ENCODE results near the gene LPP.
A peak's percentile ranks its signal among the peaks of the same experiment; 100 is the strongest.

Gene LPP

DNA sequence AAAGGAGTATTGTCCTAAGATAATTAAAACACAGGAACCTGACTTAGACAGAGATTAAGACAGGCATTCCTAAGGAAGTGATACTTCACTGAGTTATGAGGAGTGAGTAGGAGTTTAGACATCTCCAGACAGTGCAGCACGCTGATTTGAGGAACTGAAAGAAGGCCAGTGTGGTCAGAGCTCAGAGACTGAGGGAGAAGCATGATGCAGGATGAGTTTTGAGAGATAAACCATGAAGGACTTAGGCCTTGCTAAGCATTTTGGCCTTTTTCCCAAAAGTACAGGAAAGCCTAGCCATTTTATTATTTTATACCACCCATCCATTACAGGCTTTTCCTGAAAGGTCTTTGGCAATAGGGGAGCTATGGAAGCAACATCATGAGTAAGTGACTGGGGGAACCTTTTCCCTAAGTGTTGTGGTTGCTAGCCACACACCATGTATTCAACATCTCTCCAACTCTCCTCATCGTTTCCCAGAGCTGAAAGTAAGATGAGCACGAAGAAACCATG, 642.2 kb downstream of the LPP start:
- Histone ChIP-seq H3K9me3 (ENCODE audit: control insufficient read depth, insufficient read depth, low read length) (no peaks in the 10 kb centered on the region), H3K4me2 (ENCODE audit: low read length) (peak overlapping the region; percentile 72), H3K9me2 (replicated peaks; ENCODE audit: control insufficient read depth, low read length) (no peaks in the 10 kb centered on the region), H3K36me3 (ENCODE audit: control insufficient read depth, low read length) (peaks cover 5% of the 10 kb centered on the region; the same call in 1 of the 2 replicates), H4K20me1 (ENCODE audit: control insufficient read depth, insufficient read depth, low read depth, low read length) (no peaks in the 10 kb centered on the region), H3F3A (ENCODE audit: control insufficient read depth, insufficient read depth) (peaks cover 25% of the 10 kb centered on the region), H3K4me3 (ENCODE audit: low read length) (peak overlapping the region; percentile 52), H3K27ac (ENCODE audit: low read depth, low read length) (peak overlapping the region; percentile 81), H3K27me3 (ENCODE audit: control insufficient read depth, low read length) (no peaks in the 10 kb centered on the region), H3K79me2 (ENCODE audit: control insufficient read depth, low read length) (no peaks in the 10 kb centered on the region), H3K4me1 (ENCODE audit: control insufficient read depth, low read length) (peaks cover 74% of the 10 kb centered on the region)
- TF ChIP-seq EZH2phosphoT487 (IDR thresholded peaks at IDR 0.05; ENCODE audit: borderline replicate concordance, low read length) (no peak), CTCF (IDR thresholded peaks at IDR 0.05; ENCODE audit: low read depth, low read length, poor library complexity, severe bottlenecking) (no peak)

GRCh38 chr3:188797045-188797444, 643.1 kb downstream of the LPP start:
- Histone ChIP-seq H3K4me1 (ENCODE audit: control insufficient read depth, low read length) (peaks cover 65% of the 10 kb centered on the region), H4K20me1 (ENCODE audit: control insufficient read depth, insufficient read depth, low read depth, low read length) (no peaks in the 10 kb centered on the region), H3K9me2 (replicated peaks; ENCODE audit: control insufficient read depth, low read length) (no peaks in the 10 kb centered on the region), H3K36me3 (ENCODE audit: control insufficient read depth, low read length) (peaks cover 5% of the 10 kb centered on the region; the same call in 1 of the 2 replicates), H3K9me3 (ENCODE audit: control insufficient read depth, insufficient read depth, low read length) (no peaks in the 10 kb centered on the region), H3K79me2 (ENCODE audit: control insufficient read depth, low read length) (no peaks in the 10 kb centered on the region), H3K4me2 (ENCODE audit: low read length) (peak overlapping the region; percentile 72), H3F3A (ENCODE audit: control insufficient read depth, insufficient read depth) (peaks cover 25% of the 10 kb centered on the region), H3K27ac (ENCODE audit: low read depth, low read length) (peak overlapping the region; percentile 81), H3K27me3 (ENCODE audit: control insufficient read depth, low read length) (no peaks in the 10 kb centered on the region), H3K4me3 (ENCODE audit: low read length) (peak overlapping the region; percentile 52)
- TF ChIP-seq CTCF (IDR thresholded peaks at IDR 0.05; ENCODE audit: low read depth, low read length, poor library complexity, severe bottlenecking) (no peak), EZH2phosphoT487 (IDR thresholded peaks at IDR 0.05; ENCODE audit: borderline replicate concordance, low read length) (no peak)

DNA sequence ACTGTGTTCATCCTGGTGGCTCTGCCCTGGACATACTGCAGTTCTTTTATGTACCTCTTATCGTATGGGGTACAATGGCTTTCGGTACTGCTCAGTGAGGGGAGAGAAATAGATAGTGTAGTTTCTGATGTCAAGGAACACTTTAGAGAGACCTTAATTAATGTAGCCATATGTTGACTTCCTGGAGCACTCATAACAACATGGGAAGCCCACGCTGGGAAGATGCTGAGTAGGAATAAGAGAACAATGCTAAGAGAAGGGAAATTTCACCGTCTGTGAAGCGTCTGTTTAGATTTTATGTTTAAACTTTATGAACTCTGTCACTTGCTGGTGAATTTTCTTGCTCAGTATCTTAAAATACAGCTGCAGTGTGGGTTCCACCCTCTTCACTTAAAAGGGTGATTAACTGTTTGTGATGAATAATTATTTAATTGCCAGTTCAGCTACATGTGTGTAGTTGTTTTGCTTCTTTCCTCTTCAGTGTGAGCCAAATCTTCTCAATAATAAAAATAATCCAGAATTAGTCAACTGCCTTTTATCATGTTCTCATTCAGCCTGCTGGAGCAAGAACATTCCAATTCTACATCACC, 644.7 kb downstream of the LPP start:
- H3K27ac ChIP-seq (ENCODE audit: low read depth, low read length) = no peak overlapping the region
- no peaks in the 10 kb centered on the region for H3K9me3 ChIP-seq (ENCODE audit: control insufficient read depth, insufficient read depth, low read length)
- no peak overlapping the region for H3K4me2 ChIP-seq (ENCODE audit: low read length)

More for the DNA sequence above, 644.7 kb downstream of the LPP start:
- TF ChIP-seq EZH2phosphoT487 (IDR thresholded peaks at IDR 0.05; ENCODE audit: borderline replicate concordance, low read length) = no peak
- no peak for TF ChIP-seq CTCF (IDR thresholded peaks at IDR 0.05; ENCODE audit: low read depth, low read length, poor library complexity, severe bottlenecking)
- peaks cover 5% of the 10 kb centered on the region; the same call in 1 of the 2 replicates for H3K36me3 ChIP-seq (ENCODE audit: control insufficient read depth, low read length)
- no peak overlapping the region for H3K4me3 ChIP-seq (ENCODE audit: low read length)
- no peaks in the 10 kb centered on the region for H3K9me2 ChIP-seq (replicated peaks; ENCODE audit: control insufficient read depth, low read length)
- no peaks in the 10 kb centered on the region for H4K20me1 ChIP-seq (ENCODE audit: control insufficient read depth, insufficient read depth, low read depth, low read length)
- H3F3A ChIP-seq (ENCODE audit: control insufficient read depth, insufficient read depth) = peaks cover 22% of the 10 kb centered on the region
- no peaks in the 10 kb centered on the region for H3K79me2 ChIP-seq (ENCODE audit: control insufficient read depth, low read length)
- peaks cover 49% of the 10 kb centered on the region for H3K4me1 ChIP-seq (ENCODE audit: control insufficient read depth, low read length)
- H3K27me3 ChIP-seq (ENCODE audit: control insufficient read depth, low read length) = no peaks in the 10 kb centered on the region
